ENCODE results near the gene KCNT1. TPM values are rescaled to one million over a fixed set of nuclear protein-coding genes. Genes with fewer than 3 reads are reported as not detected.

KCNT1 gene
- total RNA-seq, 4 donors from 2014 or later = 0.28 to 0.52 TPM; not detected in 2

DNA sequence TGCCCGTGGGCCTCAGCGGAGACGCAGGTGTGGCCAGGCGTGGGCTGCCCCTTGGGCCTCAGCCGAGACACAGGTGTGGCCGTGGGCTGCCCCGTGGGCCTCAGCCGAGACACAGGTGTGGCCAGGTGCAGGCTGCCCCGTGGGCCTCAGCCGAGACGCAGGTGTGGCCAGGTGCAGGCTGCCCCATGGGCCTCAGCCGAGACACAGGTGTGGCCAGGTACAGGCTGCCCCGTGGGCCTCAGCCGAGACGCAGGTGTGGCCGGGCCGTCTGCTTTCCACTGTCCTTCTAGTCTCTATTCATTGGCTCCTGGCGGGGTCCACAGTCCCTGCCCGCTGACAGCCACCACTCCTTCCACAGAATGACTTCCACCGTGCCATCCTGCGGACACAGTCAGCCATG is 56.1 kb downstream of the KCNT1 start:
- TF ChIP-seq POLR2A (IDR thresholded peaks at IDR 0.05) = no peak
- TF ChIP-seq, protein P1, sequence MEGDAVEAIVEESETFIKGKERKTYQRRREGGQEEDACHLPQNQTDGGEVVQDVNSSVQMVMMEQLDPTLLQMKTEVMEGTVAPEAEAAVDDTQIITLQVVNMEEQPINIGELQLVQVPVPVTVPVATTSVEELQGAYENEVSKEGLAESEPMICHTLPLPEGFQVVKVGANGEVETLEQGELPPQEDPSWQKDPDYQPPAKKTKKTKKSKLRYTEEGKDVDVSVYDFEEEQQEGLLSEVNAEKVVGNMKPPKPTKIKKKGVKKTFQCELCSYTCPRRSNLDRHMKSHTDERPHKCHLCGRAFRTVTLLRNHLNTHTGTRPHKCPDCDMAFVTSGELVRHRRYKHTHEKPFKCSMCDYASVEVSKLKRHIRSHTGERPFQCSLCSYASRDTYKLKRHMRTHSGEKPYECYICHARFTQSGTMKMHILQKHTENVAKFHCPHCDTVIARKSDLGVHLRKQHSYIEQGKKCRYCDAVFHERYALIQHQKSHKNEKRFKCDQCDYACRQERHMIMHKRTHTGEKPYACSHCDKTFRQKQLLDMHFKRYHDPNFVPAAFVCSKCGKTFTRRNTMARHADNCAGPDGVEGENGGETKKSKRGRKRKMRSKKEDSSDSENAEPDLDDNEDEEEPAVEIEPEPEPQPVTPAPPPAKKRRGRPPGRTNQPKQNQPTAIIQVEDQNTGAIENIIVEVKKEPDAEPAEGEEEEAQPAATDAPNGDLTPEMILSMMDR (IDR thresholded peaks at IDR 0.05) = no peak
- no peaks in the 10 kb centered on the region for H3K9me3 ChIP-seq
- no peaks in the 10 kb centered on the region for H3K4me1 ChIP-seq
- H3K27ac ChIP-seq = no peak overlapping the region
- intact Hi-C loops (cut with DNase I; ENCODE audit: low total_unique reads) = no loop called here
- H3K36me3 ChIP-seq = no peaks in the 10 kb centered on the region
- H3K27me3 ChIP-seq = no peaks in the 10 kb centered on the region
- H3K4me3 ChIP-seq = no peak overlapping the region
- DNase-seq = no peak

DNA sequence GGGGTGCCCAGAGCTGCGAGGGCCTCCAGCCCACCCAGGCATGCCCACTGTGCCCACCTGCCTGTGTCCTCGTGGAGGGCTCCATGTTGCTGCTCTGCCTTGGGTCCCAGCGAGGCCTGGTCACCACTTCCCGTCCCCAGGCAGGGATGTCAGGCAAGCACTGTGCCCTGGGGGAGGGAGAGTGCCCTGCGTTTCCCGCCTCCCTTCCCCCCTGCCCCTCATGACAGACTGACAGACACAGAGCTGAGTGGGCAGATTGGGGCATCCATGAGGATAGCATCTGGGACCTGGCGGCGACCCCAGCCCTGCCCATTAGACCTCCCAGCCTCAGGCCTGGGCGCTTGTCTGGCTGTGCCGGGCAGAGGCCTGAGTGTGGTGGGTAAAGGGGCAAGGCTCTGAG is 56.9 kb downstream of the KCNT1 start:
- H3K36me3 ChIP-seq = no peaks in the 10 kb centered on the region
- TF ChIP-seq, protein P1 (IDR thresholded peaks at IDR 0.05) = no peak
- TF ChIP-seq POLR2A (IDR thresholded peaks at IDR 0.05) = no peak
- no peaks in the 10 kb centered on the region for H3K27me3 ChIP-seq
- H3K4me3 ChIP-seq = no peak overlapping the region
- H3K4me1 ChIP-seq = no peaks in the 10 kb centered on the region
- no peak overlapping the region for H3K27ac ChIP-seq
- H3K9me3 ChIP-seq = no peaks in the 10 kb centered on the region
- intact Hi-C loops (cut with DNase I; ENCODE audit: low total_unique reads) = no loop called here
- DNase-seq = no peak

DNA sequence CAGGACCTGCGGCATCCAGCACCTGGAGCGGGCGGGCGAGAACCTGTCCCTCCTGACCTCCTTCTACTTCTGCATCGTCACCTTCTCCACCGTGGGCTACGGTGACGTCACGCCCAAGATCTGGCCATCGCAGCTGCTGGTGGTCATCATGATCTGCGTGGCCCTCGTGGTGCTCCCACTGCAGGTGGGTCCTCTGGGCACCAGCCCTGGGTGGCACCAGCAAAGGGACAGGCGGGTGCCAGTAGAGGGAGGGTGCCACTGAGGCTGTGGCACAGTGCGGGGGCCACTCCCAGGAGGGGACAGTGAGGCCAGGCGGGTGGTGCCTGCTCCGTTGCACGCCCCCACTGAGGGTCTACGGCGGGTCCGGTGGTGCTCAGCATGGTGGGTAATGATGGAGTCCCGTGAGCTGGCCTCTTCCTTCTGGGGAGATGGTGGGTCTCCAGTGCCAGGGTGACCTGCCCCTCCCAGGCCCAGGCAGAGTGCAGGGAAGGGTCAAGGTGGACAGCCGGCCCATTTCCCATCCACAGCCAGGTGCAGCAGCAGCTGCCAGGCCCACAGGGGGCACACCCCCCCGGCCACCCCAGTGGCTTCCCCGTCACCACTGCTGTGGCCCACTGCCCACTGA is 57.8 kb downstream of the KCNT1 start:
- H3K27ac ChIP-seq = no peak overlapping the region
- DNase-seq = no peak
- H3K27me3 ChIP-seq = no peaks in the 10 kb centered on the region
- H3K4me3 ChIP-seq = no peak overlapping the region
- no peaks in the 10 kb centered on the region for H3K36me3 ChIP-seq
- H3K9me3 ChIP-seq = no peaks in the 10 kb centered on the region
- intact Hi-C loops (cut with DNase I; ENCODE audit: low total_unique reads) = no loop called here
- TF ChIP-seq, protein P1 (IDR thresholded peaks at IDR 0.05) = no peak
- TF ChIP-seq POLR2A (IDR thresholded peaks at IDR 0.05) = no peak
- no peaks in the 10 kb centered on the region for H3K4me1 ChIP-seq

DNA sequence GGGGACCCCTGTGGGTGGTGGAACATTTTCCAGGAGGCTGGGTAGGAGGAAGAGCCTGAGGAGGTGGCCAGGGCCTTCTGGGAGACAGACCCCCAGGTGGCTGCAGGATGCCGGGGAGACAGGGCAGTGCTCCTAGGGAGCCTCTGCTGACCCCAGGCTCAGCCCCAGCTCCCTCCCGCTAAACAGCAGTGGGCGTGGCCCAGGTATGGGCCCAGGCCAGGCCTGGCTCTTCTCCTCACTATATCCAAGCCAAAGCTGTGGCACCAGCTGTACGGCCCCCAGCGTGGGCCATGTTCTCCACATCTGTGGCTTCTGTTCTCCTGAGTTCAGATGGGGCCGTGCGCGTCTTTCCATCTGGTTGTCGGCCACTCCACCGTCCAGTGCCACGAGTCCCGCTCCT is 58.5 kb downstream of the KCNT1 start:
- no peak overlapping the region for H3K4me3 ChIP-seq
- H3K27me3 ChIP-seq = no peaks in the 10 kb centered on the region
- no peaks in the 10 kb centered on the region for H3K4me1 ChIP-seq
- no peaks in the 10 kb centered on the region for H3K36me3 ChIP-seq
- no peak for TF ChIP-seq POLR2A (IDR thresholded peaks at IDR 0.05)
- TF ChIP-seq, protein P1 (IDR thresholded peaks at IDR 0.05) = no peak
- H3K27ac ChIP-seq = no peak overlapping the region
- H3K9me3 ChIP-seq = peaks cover 0 to 1% of the 10 kb centered on the region in 2 donors
- intact Hi-C loops (cut with DNase I; ENCODE audit: low total_unique reads) = no loop called here
- no peak for DNase-seq

DNA sequence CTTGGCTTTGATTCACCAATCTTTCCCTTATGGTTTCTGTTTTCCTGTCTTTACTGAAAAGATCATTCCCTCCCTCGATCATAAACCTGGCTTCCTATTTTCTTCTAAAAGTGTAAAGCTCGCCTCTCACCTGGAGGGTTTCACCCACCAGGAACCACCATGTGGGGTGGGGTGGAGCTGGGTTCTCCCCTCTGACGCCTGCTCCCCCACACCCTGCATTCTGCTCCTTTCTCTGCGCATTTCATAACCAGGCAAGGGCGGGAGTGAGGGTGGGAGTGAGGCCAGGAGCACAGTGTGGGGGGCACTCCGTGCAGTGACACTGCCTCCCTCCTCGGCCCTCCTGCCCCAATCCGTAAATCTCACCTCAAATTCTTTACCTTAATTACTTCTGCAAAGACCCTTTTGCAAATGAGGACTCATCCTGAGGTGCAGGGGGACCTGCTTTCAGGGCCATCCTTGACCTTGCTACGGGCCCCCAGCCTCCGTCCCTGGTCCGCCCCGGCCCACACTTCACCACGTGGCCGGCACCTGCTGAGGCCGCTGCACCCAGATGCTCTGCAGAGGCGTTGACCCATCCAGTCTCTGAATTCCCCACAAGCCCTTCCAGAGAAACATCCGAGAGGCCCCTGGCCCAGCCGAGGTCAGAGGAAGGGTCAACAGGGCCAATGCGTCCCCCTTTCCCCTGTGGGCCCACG is 59.3 kb downstream of the KCNT1 start:
- no peak for TF ChIP-seq POLR2A (IDR thresholded peaks at IDR 0.05)
- TF ChIP-seq, protein P1 (IDR thresholded peaks at IDR 0.05) = no peak
- H3K36me3 ChIP-seq = no peaks in the 10 kb centered on the region
- H3K27ac ChIP-seq = no peak overlapping the region
- no peaks in the 10 kb centered on the region for H3K27me3 ChIP-seq
- H3K4me3 ChIP-seq = no peak overlapping the region
- peaks cover 0 to 8% of the 10 kb centered on the region in 2 donors for H3K9me3 ChIP-seq
- intact Hi-C loops (cut with DNase I; ENCODE audit: low total_unique reads) = no loop called here
- no peak for DNase-seq
- H3K4me1 ChIP-seq = no peaks in the 10 kb centered on the region

Data from uterus (tissue), 4 donors.